ENCODE results near the gene LCP1.

DNA sequence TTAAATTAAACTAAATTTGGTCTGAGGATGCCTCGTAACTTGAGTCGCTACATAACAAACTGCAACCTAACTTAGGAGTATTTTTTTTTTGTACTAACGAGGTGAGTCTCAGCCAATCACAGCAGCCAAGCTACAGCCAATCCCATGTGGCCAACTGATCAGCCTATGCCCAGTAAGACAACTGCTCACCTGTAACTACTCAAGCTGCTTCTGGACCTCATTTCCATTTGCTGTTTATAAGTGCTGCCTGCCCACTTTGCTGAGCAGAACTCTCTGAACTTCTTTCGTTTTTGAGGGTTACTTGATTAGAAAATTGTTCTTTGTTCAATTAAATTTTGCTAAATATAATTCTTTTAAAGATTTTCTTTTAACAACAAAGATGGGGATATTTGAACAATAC is 81.0 kb downstream of the LCP1 start:
- TF ChIP-seq, protein P1, sequence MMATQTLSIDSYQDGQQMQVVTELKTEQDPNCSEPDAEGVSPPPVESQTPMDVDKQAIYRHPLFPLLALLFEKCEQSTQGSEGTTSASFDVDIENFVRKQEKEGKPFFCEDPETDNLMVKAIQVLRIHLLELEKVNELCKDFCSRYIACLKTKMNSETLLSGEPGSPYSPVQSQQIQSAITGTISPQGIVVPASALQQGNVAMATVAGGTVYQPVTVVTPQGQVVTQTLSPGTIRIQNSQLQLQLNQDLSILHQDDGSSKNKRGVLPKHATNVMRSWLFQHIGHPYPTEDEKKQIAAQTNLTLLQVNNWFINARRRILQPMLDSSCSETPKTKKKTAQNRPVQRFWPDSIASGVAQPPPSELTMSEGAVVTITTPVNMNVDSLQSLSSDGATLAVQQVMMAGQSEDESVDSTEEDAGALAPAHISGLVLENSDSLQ (IDR thresholded peaks at IDR 0.05): no peak
- TF ChIP-seq, protein P2, sequence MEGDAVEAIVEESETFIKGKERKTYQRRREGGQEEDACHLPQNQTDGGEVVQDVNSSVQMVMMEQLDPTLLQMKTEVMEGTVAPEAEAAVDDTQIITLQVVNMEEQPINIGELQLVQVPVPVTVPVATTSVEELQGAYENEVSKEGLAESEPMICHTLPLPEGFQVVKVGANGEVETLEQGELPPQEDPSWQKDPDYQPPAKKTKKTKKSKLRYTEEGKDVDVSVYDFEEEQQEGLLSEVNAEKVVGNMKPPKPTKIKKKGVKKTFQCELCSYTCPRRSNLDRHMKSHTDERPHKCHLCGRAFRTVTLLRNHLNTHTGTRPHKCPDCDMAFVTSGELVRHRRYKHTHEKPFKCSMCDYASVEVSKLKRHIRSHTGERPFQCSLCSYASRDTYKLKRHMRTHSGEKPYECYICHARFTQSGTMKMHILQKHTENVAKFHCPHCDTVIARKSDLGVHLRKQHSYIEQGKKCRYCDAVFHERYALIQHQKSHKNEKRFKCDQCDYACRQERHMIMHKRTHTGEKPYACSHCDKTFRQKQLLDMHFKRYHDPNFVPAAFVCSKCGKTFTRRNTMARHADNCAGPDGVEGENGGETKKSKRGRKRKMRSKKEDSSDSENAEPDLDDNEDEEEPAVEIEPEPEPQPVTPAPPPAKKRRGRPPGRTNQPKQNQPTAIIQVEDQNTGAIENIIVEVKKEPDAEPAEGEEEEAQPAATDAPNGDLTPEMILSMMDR (IDR thresholded peaks at IDR 0.05 in 2 of 3, conservative IDR thresholded peaks at IDR 0.05 in 1 of 3; ENCODE audit: insufficient read depth in 2 of 3, low read depth in 1 of 3, low read length in 3 of 3): no peak
- TF ChIP-seq, protein P3, sequence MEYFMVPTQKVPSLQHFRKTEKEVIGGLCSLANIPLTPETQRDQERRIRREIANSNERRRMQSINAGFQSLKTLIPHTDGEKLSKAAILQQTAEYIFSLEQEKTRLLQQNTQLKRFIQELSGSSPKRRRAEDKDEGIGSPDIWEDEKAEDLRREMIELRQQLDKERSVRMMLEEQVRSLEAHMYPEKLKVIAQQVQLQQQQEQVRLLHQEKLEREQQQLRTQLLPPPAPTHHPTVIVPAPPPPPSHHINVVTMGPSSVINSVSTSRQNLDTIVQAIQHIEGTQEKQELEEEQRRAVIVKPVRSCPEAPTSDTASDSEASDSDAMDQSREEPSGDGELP (CRISPR knock-in tag; IDR thresholded peaks at IDR 0.05; ENCODE audit: borderline replicate concordance): no peak
- no peak for TF ChIP-seq ZSCAN29 (IDR thresholded peaks at IDR 0.05)
- no peak for TF ChIP-seq POLR2A (conservative IDR thresholded peaks at IDR 0.05)
- TF ChIP-seq ZEB2 (IDR thresholded peaks at IDR 0.05): no peak
- no peak for TF ChIP-seq ZNF77 (CRISPR knock-in tag; IDR thresholded peaks at IDR 0.05)
- no peak for TF ChIP-seq ZNF507 (tag; conservative IDR thresholded peaks at IDR 0.05)
- TF ChIP-seq, protein P4, sequence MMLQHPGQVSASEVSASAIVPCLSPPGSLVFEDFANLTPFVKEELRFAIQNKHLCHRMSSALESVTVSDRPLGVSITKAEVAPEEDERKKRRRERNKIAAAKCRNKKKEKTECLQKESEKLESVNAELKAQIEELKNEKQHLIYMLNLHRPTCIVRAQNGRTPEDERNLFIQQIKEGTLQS (IDR thresholded peaks at IDR 0.05): no peak
- TF ChIP-seq, protein P4 (CRISPR knock-in tag; conservative IDR thresholded peaks at IDR 0.05): no peak
- TF ChIP-seq ZNF764 (CRISPR knock-in tag; IDR thresholded peaks at IDR 0.05; ENCODE audit: low read depth): no peak
- no peak for TF ChIP-seq PHF8 (IDR thresholded peaks at IDR 0.05; ENCODE audit: borderline replicate concordance, low read length)

Data from K562 (cell line).